Panc1 (cell line): ENCODE measurements around the gene POLA1. TPM values are rescaled to one million over a fixed set of nuclear protein-coding genes. Genes with fewer than 3 reads are reported as not detected.

Source experiments
- ATAC-seq: fragments of 200-7000 bp; cut with Tn5 transposase; 2 replicates; pipeline ENCODE4 v1.9.1; 2020; ENCODE audit warnings: mild to moderate bottlenecking, moderate library complexity
- BruUV-seq: library from RNA; stranded (reverse); fragments of 400-500 nt; replicated peaks from 2 replicates; lab custom pipeline; 2021; lab: Mats Ljungman, UMichigan
- CTCF ChIA-PET: fragments of 300-600 bp; sonication (Branson Sonifier 250); formaldehyde crosslinking; loops from one replicate; lab custom pipeline; 2022; ENCODE audit warnings: antibody characterized with exemption; lab: Charles Lee
- POLR2A ChIA-PET: fragments of 300-600 bp; sonication (Branson Sonifier 250); formaldehyde crosslinking; loops from one replicate; lab custom pipeline; 2022; ENCODE audit warnings: antibody characterized with exemption; lab: Charles Lee
- DNase-seq: peaks from one replicate; pipeline ENCODE4 v3.0.0-alpha.2; 2010; ENCODE audit warnings: low read depth, low spot score
- H3K27ac ChIP-seq: 2 replicates; pipeline ENCODE4 v1.5.1; 2011; ENCODE audit warnings: mild to moderate bottlenecking, low read length, inconsistent platforms
- H3K27me3 ChIP-seq: fragments of 200-500 bp; sonication (Bioruptor generic); 2 replicates; pipeline ENCODE4 v1.6.0; 2014; ENCODE audit warnings: low read length, inconsistent platforms; ENCODE audit not compliant: control insufficient read depth, insufficient read depth
- H3K36me3 ChIP-seq: fragments of 200-500 bp; sonication (Bioruptor generic); 2 replicates; pipeline ENCODE4 v1.5.1; 2014; ENCODE audit warnings: inconsistent platforms, mild to moderate bottlenecking, low read length, moderate library complexity; ENCODE audit not compliant: control insufficient read depth, insufficient read depth
- H3K4me1 ChIP-seq: 2 replicates; pipeline ENCODE4 v1.5.1; 2011; ENCODE audit warnings: inconsistent platforms, mild to moderate bottlenecking, low read length, moderate library complexity; ENCODE audit not compliant: control insufficient read depth, insufficient read depth
- H3K4me3 ChIP-seq, 2 experiments: 2 replicates each; pipeline ENCODE4 v1.5.1; 2011 to 2012; ENCODE audit warnings: low read depth in 2 of 2, low read length in 2 of 2, mild to moderate bottlenecking in 2 of 2, inconsistent platforms in 1 of 2, moderate library complexity in 1 of 2
- H3K9me3 ChIP-seq: fragments of 200-500 bp; sonication (Bioruptor generic); 2 replicates; pipeline ENCODE4 v1.5.1; 2014; ENCODE audit warnings: low read depth, mild to moderate bottlenecking, inconsistent platforms, low read length, moderate library complexity; ENCODE audit not compliant: control insufficient read depth, insufficient read depth
- POLR2AphosphoS5 ChIP-seq: IDR thresholded peaks from 2 replicates; pipeline ENCODE4 v1.6.1; 2012; ENCODE audit warnings: mild to moderate bottlenecking, low read depth, low read length, moderate library complexity
- SIN3A ChIP-seq: IDR thresholded peaks from 2 replicates; pipeline ENCODE4 v1.6.1; 2012; ENCODE audit warnings: low read depth, mild to moderate bottlenecking, low read length, moderate library complexity, borderline replicate concordance; ENCODE audit not compliant: insufficient read depth
- TCF7L2 ChIP-seq: IDR thresholded peaks from 2 replicates; pipeline ENCODE4 v1.6.1; 2011; ENCODE audit warnings: mild to moderate bottlenecking, low read depth, low read length, inconsistent platforms
- in situ Hi-C: cut with HindIII; loops from 2 replicates; pipeline ENCODE4 v1.10.0; 2016; ENCODE audit warnings: low sequenced_read_pairs, low pct_unique_long_range_greater_than_20kb
- intact Hi-C: fragments of 100-400 bp; cut with micrococcal nuclease; formaldehyde crosslinking; loops from one replicate; pipeline ENCODE4 v1.10.0; 2022; ENCODE audit not compliant: unreplicated experiment
- total RNA-seq: library from RNA; stranded (reverse); gene quantifications from one replicate; pipeline ENCODE4 v1.2.1, GENCODE V29; 2021; ENCODE audit not compliant: unreplicated experiment
- TF ChIP-seq, protein P1 (sequence below): fragments of 450-650 bp; IDR thresholded peaks from 2 replicates; pipeline ENCODE4 v1.5.1; 2017; ENCODE audit warnings: mild to moderate bottlenecking
- TF ChIP-seq, protein P2 (sequence below), 2 experiments: IDR thresholded peaks; 2 replicates each; pipeline ENCODE4 v1.6.1; 2011 to 2012; ENCODE audit warnings: low read depth in 2 of 2, control low read depth in 1 of 2, low read length in 1 of 2, mild to moderate bottlenecking in 1 of 2, moderate library complexity in 1 of 2; ENCODE audit not compliant: insufficient read depth in 1 of 2

Gene POLA1
- total RNA-seq, 1 experiment from 2014 or later: 10.5 TPM

DNA sequence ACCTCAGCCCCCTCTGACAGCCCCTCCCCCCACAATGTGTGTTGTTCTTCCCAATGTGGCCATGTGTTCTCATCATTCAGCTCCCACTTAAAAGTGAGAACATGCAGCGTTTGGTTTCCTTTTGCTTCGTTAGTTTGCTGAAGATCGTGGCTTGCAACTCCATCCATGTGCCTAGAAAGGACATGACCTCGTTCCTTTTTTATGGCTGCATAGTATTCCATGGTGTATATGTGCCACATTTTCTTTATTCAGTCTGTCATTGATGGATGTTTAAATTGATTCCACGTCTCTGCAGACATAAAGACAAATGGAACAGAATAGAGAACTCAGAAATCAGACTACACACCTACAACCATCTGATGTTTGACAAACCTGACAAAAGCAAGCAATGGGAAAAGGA is 276.1 kb downstream of the POLA1 start:
- Histone ChIP-seq H3K4me1 (no peaks in the 10 kb centered on the region), H3K9me3 (no peaks in the 10 kb centered on the region), H3K27me3 (no peaks in the 10 kb centered on the region), H3K36me3 (no peaks in the 10 kb centered on the region), H3K4me3 (no peak overlapping the region), H3K27ac (no peak overlapping the region)
- TF ChIP-seq POLR2AphosphoS5 (no peak), TCF7L2 (no peak), SIN3A (no peak)
- TF ChIP-seq, protein P1, sequence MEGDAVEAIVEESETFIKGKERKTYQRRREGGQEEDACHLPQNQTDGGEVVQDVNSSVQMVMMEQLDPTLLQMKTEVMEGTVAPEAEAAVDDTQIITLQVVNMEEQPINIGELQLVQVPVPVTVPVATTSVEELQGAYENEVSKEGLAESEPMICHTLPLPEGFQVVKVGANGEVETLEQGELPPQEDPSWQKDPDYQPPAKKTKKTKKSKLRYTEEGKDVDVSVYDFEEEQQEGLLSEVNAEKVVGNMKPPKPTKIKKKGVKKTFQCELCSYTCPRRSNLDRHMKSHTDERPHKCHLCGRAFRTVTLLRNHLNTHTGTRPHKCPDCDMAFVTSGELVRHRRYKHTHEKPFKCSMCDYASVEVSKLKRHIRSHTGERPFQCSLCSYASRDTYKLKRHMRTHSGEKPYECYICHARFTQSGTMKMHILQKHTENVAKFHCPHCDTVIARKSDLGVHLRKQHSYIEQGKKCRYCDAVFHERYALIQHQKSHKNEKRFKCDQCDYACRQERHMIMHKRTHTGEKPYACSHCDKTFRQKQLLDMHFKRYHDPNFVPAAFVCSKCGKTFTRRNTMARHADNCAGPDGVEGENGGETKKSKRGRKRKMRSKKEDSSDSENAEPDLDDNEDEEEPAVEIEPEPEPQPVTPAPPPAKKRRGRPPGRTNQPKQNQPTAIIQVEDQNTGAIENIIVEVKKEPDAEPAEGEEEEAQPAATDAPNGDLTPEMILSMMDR: no peak
- TF ChIP-seq, protein P2, sequence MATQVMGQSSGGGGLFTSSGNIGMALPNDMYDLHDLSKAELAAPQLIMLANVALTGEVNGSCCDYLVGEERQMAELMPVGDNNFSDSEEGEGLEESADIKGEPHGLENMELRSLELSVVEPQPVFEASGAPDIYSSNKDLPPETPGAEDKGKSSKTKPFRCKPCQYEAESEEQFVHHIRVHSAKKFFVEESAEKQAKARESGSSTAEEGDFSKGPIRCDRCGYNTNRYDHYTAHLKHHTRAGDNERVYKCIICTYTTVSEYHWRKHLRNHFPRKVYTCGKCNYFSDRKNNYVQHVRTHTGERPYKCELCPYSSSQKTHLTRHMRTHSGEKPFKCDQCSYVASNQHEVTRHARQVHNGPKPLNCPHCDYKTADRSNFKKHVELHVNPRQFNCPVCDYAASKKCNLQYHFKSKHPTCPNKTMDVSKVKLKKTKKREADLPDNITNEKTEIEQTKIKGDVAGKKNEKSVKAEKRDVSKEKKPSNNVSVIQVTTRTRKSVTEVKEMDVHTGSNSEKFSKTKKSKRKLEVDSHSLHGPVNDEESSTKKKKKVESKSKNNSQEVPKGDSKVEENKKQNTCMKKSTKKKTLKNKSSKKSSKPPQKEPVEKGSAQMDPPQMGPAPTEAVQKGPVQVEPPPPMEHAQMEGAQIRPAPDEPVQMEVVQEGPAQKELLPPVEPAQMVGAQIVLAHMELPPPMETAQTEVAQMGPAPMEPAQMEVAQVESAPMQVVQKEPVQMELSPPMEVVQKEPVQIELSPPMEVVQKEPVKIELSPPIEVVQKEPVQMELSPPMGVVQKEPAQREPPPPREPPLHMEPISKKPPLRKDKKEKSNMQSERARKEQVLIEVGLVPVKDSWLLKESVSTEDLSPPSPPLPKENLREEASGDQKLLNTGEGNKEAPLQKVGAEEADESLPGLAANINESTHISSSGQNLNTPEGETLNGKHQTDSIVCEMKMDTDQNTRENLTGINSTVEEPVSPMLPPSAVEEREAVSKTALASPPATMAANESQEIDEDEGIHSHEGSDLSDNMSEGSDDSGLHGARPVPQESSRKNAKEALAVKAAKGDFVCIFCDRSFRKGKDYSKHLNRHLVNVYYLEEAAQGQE (IDR thresholded peaks at IDR 0.05; ENCODE audit: insufficient read depth in 1 of 2, low read depth in 2 of 2, low read length in 1 of 2): no peak
- POLR2A ChIA-PET: no interaction called here
- DNase-seq (no peak), ATAC-seq (no peak)
- BruUV-seq: no TSS peak
- intact Hi-C loops (no loop called here), in situ Hi-C loops (no loop called here)
- CTCF ChIA-PET: no interaction called here

DNA sequence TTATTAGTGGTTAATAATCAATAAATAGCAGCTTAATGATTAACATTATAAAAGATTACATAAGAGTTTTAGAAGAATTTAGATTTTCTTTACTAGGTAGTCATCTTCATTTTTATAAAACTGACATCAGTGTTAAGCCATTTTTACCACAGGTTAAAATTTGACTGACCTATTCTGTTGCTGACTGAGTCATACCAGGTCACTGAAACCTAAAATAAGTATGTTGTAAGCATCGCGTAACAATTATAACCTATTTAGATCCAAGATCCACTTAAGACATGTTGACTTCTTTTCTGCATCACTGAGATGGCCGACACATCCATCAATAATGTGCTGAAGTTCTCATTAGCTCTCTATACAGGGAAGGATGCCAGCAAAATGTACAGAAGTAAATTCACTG is 285.4 kb downstream of the POLA1 start:
- ChIA-PET POLR2A (no interaction called here), CTCF (no interaction called here)
- no peaks in the 10 kb centered on the region for H3K9me3 ChIP-seq
- no peak overlapping the region for H3K4me3 ChIP-seq
- no peak overlapping the region for H3K27ac ChIP-seq
- H3K27me3 ChIP-seq: no peaks in the 10 kb centered on the region
- no TSS peak for BruUV-seq
- no peaks in the 10 kb centered on the region for H3K4me1 ChIP-seq
- TF ChIP-seq, protein P2 (IDR thresholded peaks at IDR 0.05; ENCODE audit: insufficient read depth in 1 of 2, low read depth in 2 of 2, low read length in 1 of 2): no peak
- TF ChIP-seq SIN3A (no peak), TCF7L2 (no peak), POLR2AphosphoS5 (no peak)
- TF ChIP-seq, protein P1: no peak
- DNase-seq (no peak), ATAC-seq (no peak)
- intact Hi-C loops: no loop called here
- H3K36me3 ChIP-seq: no peaks in the 10 kb centered on the region
- in situ Hi-C loops: no loop called here
